IPS-NIHi7 (cell line): Measurements from ENCODE around the gene NAA10.

Experiments
- DNase-seq: peaks from one replicate; pipeline ENCODE4 v3.0.0; 2012; ENCODE audit warnings: mixed read lengths; ENCODE audit errors: extremely low spot score

Gene NAA10

GRCh38 chrX:153966841-153967535 lies 32.2 kb upstream of the NAA10 start:
- no peak for DNase-seq

GRCh38 chrX:153966283-153966688 lies 31.4 kb upstream of the NAA10 start:
- no peak for DNase-seq

- no peak for DNase-seq
Observed at GRCh38 chrX:153965406-153965805, 30.6 kb upstream of the NAA10 start.

DNA sequence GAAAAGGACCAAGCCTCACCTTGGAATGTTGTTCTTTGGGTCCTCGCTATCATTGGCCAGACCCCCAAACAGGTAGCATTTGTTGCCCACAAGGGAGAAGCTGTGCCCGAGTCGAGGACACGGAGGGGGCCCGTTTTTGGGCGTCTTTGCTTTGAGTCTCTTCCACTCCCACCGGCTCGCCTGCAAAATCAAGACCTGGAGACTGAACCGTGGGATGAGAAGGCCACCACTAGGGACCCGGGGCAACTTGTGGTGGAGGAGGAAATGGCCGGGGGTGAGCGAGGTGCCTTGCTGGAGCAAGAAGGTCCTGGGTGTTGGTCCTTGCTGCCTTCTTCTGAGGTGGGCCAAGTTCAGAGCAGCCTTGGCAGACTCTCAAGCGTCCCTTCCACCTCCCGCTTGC lies 29.3 kb upstream of the NAA10 start:
- DNase-seq = no peak

GRCh38 chrX:153963546-153963945 lies 28.7 kb upstream of the NAA10 start:
- DNase-seq = no peak

GRCh38 chrX:153961292-153961691 lies 26.5 kb upstream of the NAA10 start:
- no peak for DNase-seq

- DNase-seq = no peak
Observed at GRCh38 chrX:153960786-153961185, 25.9 kb upstream of the NAA10 start.

GRCh38 chrX:153960077-153960476 lies 25.2 kb upstream of the NAA10 start:
- no peak for DNase-seq

DNA sequence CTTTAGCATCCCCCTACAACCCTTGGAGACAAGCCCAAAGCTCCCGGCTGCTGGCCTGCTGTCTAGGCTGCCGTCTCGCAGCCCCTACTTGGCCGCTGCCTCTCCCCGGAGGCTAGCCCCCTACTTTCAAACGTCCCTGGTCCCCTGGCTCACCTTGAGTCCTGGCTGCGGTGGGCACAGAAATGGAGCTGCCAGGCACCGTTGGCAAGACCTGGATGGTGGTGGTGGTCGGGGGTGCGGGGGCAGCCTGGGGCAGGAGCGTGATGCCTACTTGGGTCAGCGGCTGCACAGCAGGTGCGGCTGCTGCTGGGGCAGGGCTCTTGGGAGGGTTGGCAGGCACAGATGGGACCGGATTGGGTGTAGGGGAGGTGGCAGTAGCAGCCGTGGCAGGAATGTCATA lies 24.8 kb upstream of the NAA10 start:
- no peak for DNase-seq

- DNase-seq = no peak
Observed at GRCh38 chrX:153958605-153959004, 23.8 kb upstream of the NAA10 start.

- DNase-seq = no peak
Observed at GRCh38 chrX:153957224-153957623, 22.4 kb upstream of the NAA10 start.

- DNase-seq = no peak
Observed at GRCh38 chrX:153956044-153956907, 21.4 kb upstream of the NAA10 start.

DNA sequence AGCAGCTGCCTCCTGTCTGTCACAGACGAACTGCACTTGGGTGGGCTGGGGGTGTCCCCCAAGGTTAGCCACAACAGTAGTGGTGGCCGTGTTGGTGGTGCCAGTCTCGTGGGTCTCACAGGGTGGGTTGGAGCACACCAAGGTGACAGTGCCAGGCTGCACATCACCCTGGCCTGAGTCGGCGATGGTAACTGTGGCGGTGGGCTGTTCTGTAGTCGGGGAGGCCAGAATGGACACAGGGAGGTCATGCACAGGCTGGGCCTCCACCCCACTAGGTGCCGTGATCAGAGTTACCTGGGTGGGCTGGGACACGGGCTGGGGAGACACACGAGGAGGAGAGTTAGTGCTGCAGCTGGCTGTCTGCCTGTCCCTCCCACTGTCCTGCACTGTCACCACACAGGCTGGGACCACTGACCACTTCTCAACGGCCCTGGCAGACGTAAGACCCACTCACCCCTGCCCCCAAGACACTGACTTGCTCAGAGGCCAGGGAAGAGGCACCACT lies 20.4 kb upstream of the NAA10 start:
- no peak for DNase-seq

- DNase-seq = no peak
Observed at GRCh38 chrX:153954558-153955227, 19.9 kb upstream of the NAA10 start.

DNA sequence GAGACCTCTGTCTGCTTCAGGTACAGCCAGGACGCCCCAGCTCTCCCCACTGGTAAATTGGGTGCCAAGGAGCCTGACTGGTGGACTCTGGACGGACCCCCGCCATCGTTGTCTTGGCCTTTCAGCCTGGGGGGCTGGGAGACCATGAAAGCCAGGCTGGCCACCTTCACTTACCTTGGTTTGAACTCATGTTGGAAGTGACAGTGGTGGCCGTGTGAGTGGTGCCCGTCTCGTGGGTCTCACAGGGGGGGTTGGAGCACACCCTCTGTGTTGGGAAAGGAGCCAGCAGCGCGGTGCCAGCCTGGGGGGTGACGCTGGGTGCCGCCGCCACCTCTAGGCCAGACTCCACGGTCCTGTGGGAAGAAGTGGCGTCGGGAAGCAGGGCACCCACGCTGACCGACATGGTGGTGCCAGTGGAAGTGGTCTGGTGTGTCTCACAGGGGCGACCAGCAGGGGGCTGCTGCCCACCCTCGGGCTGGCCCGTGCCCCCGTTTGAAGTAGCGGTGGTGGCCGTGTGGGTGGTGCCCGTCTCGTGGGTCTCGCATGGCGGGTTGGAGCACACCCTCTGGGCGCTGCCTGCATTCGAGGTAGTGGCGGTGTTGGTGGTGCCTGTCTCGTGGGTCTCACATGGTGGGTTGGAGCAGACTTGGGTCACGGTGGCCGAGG lies 19.2 kb upstream of the NAA10 start:
- DNase-seq = no peak

DNA sequence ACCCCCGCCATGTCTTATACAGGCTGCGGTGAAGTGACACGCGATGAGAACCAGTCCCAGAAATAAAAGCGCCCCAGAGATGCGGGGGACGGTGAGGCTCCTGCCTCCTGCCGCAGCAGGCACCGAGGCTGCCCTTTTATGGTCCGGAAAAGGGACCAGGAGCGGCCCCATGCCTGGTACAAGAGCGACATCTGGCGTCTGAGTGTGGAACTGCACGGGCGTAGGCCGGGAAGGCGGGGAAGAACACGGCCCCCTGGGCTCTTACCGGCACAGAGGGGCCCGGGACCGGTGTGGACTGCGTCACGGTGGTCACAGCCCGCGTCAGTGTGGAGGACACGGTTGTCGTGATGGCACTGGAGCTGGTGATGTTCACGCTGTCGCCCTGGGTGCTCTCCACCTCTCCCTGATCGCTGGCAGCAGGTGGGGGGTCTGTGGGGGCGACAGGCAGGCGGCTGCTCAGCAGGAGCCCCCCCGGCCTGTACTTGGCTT lies 18.5 kb upstream of the NAA10 start:
- peak; percentile 73 for DNase-seq

DNA sequence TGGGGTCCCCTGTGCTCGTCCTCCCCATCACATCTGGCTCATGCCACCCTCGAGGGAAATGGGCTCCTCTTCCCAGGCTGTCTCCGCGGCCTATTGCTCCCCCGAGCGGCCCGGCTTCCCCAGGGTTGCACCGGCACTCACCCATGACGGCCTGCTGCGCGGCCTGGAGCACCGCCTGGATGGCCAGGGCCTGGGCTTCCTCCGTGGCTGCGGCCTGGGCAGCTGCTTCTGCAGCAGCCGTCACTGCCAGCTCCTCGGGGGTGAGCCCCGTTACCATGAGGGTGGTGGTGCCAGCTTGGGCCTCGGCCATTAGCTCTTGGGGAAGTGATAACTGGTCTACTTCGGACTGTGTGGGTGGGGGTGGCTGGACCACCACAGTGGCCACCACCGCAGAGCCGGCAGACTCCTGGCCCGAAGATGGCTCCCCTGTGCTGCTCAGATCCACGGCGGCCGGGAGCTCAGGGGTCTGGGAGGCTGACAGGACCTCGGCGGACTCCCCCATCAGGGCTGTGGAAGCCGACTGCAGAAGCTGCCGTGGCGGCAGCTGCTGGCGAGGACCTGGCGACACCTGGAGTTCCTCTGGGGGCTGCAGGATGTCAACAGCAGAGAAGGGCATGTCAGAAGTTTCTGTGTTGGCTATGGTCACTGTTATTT lies 17.7 kb upstream of the NAA10 start:
- DNase-seq = no peak

GRCh38 chrX:153951683-153952372 lies 17.0 kb upstream of the NAA10 start:
- no peak for DNase-seq

GRCh38 chrX:153950127-153950526 lies 15.3 kb upstream of the NAA10 start:
- no peak for DNase-seq
